HG03097 (cell line): ENCODE results near the gene IL1RAPL1.
"Not testable (repeated sequence)": the region's sequence is repeated elsewhere in the genome, so short reads cannot be mapped to it uniquely, and the experiment has no call there.

Source experiments
- ATAC-seq: cut with Tn5 transposase; IDR thresholded peaks from one replicate; pipeline ENCODE4 v1.9.1; 2021; ENCODE audit not compliant: unreplicated experiment, low FRiP score

Gene IL1RAPL1

GRCh38 chrX:29237972-29238371 lies 650.7 kb downstream of the IL1RAPL1 start:
- no peak for ATAC-seq

GRCh38 chrX:29241809-29242208 lies 654.6 kb downstream of the IL1RAPL1 start:
- no peak for ATAC-seq

GRCh38 chrX:29242856-29243255 lies 655.6 kb downstream of the IL1RAPL1 start:
- ATAC-seq = no peak

GRCh38 chrX:29243942-29244341 lies 656.7 kb downstream of the IL1RAPL1 start:
- no peak for ATAC-seq

DNA sequence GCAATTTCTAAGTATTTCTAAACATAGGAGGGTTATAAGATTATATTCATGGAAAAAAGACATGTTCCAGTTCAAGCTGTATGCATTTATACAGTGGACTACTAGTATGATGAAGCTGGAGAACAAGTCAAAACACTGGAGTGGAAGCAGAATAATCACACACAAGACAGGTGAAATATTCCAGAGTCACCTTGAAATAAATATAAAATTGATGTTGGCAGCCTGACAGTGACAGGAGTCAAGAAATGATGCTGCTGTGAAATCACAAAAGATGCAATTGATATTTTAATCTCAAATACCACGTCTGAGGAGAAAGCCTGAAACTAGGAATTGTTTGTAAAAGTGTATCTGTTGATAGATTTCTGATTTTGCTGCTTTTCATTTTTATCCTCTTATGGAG lies 667.3 kb downstream of the IL1RAPL1 start:
- no peak for ATAC-seq

- no peak for ATAC-seq
Observed at GRCh38 chrX:29257521-29257920, 670.3 kb downstream of the IL1RAPL1 start.

GRCh38 chrX:29269390-29269789 lies 682.1 kb downstream of the IL1RAPL1 start:
- no peak for ATAC-seq

DNA sequence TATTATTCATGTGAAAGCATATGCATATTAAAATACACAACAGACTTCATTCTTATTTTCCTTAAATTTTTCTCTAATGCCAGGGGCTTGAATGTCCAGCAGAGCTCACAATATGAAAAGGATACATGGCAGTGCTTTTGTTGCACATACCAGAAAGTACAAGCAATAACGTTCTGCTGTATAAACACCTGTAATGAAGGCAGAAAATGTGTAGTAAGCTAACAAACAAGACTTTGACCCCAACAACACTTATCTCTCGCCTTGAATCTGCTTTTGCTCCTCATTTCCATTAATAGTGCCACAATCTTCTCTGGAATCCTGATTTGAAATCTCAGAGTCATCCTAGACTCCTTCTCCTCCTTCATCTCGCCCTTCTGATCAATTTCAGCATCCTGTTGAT lies 687.3 kb downstream of the IL1RAPL1 start:
- no peak for ATAC-seq

DNA sequence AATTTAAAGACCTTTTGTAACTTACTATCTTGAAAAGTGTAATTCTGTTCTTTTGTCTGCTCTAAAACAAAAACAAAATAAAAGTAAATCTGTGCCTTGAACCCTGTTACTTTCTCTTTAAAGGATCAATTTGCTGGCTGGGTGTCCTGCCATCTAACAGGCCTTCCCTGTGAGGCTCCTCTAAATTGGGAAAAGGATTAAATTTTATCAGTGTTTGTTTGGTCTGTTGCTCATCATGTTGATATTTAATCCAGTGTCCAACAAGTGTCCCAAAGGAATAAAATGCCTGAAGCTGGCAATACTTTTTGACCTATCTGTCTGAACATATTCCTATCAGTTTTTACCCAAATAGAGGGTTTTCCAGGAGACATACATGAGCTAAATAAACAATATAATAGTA lies 688.7 kb downstream of the IL1RAPL1 start:
- ATAC-seq = no peak

- no peak for ATAC-seq
Observed at GRCh38 chrX:29281078-29281742, 694.0 kb downstream of the IL1RAPL1 start.

- ATAC-seq = no peak
Observed at GRCh38 chrX:29285664-29286063, 698.4 kb downstream of the IL1RAPL1 start.

GRCh38 chrX:29295987-29296680 lies 708.9 kb downstream of the IL1RAPL1 start:
- ATAC-seq = no peak

- ATAC-seq = no peak
Observed at GRCh38 chrX:29297171-29297800, 710.0 kb downstream of the IL1RAPL1 start.

GRCh38 chrX:29299684-29300083 lies 712.4 kb downstream of the IL1RAPL1 start:
- no peak for ATAC-seq

GRCh38 chrX:29308726-29309125 lies 721.5 kb downstream of the IL1RAPL1 start:
- no peak for ATAC-seq

DNA sequence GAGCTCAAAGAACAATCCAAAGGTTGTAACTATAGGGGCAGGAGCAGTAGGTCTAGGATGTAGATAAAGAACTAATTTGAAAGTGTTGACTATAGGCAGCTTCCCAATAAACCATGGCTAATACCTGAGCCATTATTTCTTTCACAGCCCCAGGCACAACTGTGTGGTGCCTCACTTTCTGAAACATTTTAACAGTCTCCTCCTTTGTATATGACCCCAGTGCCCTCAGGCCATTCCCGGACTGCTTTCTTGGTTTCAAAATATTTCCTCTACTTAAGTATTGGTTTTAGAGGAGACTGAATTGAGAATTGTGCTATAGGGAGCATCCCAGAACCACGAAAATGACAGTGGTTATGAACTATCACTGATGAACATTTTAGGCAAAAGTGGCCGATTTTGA lies 728.7 kb downstream of the IL1RAPL1 start:
- ATAC-seq = no peak

DNA sequence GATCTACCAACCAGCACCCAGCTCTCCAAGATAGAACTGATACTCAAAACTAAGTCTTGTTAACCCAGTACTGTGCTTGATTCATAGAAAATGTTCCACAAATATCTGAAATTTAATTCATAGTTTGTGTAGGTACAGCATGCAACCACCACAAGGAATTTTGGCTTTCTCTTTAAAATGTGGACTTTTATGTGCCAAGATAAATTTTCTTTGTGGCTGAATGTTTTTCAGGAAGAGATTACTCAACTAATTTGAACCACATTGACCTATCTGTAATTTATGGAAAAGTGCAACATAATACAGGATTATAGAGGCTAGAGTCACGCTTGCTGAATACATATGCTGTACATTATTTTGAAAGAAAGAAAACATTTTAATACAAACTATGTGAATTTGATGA lies 730.8 kb downstream of the IL1RAPL1 start:
- ATAC-seq = no peak

DNA sequence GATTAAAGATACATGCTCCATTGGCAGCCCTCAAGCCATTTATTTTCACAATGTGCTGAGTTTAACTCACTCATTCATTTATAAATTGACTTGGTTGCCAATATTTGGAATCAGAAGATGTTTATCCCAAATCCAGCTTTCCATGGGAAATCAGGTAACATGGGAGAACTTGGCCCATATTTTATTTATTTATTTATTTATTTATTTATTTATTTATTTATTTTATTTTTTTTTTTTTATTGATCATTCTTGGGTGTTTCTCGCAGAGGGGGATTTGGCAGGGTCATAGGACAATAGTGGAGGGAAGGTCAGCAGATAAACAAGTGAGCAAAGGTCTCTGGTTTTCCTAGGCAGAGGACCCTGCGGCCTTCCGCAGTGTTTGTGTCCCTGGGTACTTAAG lies 745.2 kb downstream of the IL1RAPL1 start:
- not testable (repeated sequence) for ATAC-seq

DNA sequence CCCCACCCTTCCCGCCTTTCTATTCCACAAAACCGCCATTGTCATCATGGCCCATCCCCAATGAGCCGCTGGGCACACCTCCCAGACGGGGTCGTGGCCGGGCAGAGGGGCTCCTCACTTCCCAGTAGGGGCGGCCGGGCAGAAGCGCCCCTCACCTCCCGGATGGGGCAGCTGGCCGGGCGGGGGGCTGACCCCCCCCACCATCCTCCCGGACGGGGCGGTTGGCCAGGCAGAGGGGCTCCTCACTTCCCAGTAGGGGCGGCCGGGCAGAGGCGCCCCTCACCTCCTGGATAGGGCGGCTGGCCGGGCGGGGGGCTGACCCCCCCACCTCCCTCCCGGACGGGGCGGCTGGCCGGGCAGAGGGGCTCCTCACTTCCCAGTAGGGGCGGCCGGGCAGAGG lies 745.8 kb downstream of the IL1RAPL1 start:
- ATAC-seq = not testable (repeated sequence)

DNA sequence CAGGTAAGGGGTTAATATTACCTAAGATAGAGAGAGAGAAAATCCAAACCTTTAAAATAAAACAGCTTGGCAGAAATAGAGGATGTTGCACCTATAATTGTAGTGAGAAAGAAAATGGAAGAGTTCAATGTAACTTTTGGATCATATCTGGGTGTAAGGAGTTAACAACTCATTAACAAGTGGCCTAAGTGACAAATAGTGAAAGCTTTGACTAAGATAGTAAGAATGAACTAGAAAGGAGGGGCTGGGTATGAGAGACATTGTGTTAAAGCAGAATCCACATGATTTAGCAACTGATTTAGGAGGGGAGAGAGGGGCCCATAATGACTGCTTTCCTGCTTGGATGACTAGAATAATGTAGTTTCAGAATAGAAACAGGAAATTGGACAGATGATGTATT lies 761.0 kb downstream of the IL1RAPL1 start:
- no peak for ATAC-seq

DNA sequence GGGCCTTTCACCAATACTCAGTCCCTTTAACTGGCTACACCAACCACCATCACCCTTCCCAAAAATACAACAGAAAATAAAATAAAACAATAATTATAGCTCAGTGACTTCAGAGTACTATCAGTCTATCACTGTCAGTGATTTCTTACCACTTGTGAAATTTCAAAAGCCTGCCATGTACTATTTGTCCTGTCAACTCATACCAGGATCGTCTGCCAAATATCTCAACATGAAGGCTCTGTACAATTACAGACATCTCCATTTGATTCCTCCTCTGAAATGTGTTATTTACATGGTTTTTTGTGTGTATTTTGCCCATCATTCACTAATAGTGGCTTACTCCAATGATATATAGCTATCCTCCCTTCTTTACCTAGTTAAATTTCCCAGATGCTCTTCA lies 772.0 kb downstream of the IL1RAPL1 start:
- no peak for ATAC-seq

GRCh38 chrX:29374765-29375164 lies 787.5 kb downstream of the IL1RAPL1 start:
- ATAC-seq = not testable (repeated sequence)
